Endothelial cell (in vitro differentiated cells): Measurements from ENCODE around the gene AGPAT3. TPM values are rescaled to one million over a fixed set of nuclear protein-coding genes. Genes with fewer than 3 reads are reported as not detected.

ENCODE experiments used
- DNase-seq: peaks from one replicate; pipeline ENCODE4 v3.0.0; 2021; ENCODE audit warnings: low spot score
- H3K27ac Mint-ChIP-seq: one replicate; pipeline ENCODE4 v1.8.0; 2021; ENCODE audit warnings: mixed read lengths, inconsistent platforms; ENCODE audit not compliant: unreplicated experiment
- H3K27me3 Mint-ChIP-seq: one replicate; pipeline ENCODE4 v1.8.0; 2021; ENCODE audit warnings: mild to moderate bottlenecking, moderate library complexity, mixed read lengths, inconsistent platforms; ENCODE audit not compliant: unreplicated experiment
- H3K36me3 Mint-ChIP-seq: one replicate; pipeline ENCODE4 v1.8.0; 2021; ENCODE audit warnings: mild to moderate bottlenecking, low read depth, mixed read lengths, inconsistent platforms; ENCODE audit not compliant: unreplicated experiment
- H3K4me1 Mint-ChIP-seq: one replicate; pipeline ENCODE4 v1.8.0; 2021; ENCODE audit warnings: mild to moderate bottlenecking, mixed read lengths, inconsistent platforms; ENCODE audit not compliant: unreplicated experiment
- H3K4me3 Mint-ChIP-seq: one replicate; pipeline ENCODE4 v1.8.0; 2021; ENCODE audit warnings: mild to moderate bottlenecking, mixed read lengths, inconsistent platforms; ENCODE audit not compliant: unreplicated experiment
- H3K9me3 Mint-ChIP-seq: one replicate; pipeline ENCODE4 v1.8.0; 2021; ENCODE audit warnings: mixed read lengths, inconsistent platforms; ENCODE audit not compliant: unreplicated experiment
- CTCF ChIP-seq: fragments of 200-600 bp; sonication (generic); IDR thresholded peaks from one replicate; pipeline ENCODE4 v1.5.0; 2021; ENCODE audit warnings: antibody characterized with exemption; ENCODE audit not compliant: unreplicated experiment
- total RNA-seq: library from RNA; stranded (reverse); fragmentation: NEBNext Ultra II Directional; extraction: Animal tissue kit (Norgen Biotek cat#: 25700); gene quantifications from one replicate; pipeline ENCODE4 v1.2.1, GENCODE V29; 2021; ENCODE audit not compliant: unreplicated experiment

Gene AGPAT3
- total RNA-seq, 1 donor from 2014 or later = 22.6 TPM

GRCh38 chr21:43880111-43880985, 15.3 kb downstream of the AGPAT3 start:
- peaks cover 4% of the 10 kb centered on the region for H3K4me1 Mint-ChIP-seq
- H3K27ac Mint-ChIP-seq = no peak overlapping the region

DNA sequence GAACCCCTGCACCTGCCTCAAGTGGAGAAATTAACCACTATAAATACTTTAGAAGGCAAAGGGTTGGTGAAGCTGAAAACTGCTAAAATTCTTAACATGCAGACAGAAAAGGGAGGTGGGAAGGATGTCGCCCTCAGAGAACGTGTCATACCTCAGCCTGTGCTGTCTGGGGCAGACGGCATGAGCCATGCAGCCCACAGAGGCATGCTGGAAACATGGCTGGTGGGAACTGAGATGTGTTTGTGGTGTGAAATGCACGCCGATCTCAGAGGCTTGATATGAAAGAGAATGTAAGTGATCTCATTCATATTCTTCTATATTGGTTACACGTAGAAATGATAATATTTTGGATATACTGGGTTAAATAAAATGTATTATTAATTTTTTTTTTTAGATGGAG, 16.3 kb downstream of the AGPAT3 start:
- peaks cover 4% of the 10 kb centered on the region for H3K36me3 Mint-ChIP-seq
- H3K9me3 Mint-ChIP-seq = no peaks in the 10 kb centered on the region
- no peak for TF ChIP-seq CTCF
- peaks cover 4% of the 10 kb centered on the region for H3K4me1 Mint-ChIP-seq
- DNase-seq = no peak
- H3K27ac Mint-ChIP-seq = no peak overlapping the region
- peaks cover 2% of the 10 kb centered on the region for H3K27me3 Mint-ChIP-seq
- no peak overlapping the region for H3K4me3 Mint-ChIP-seq

More at GRCh38 chr21:43880111-43880985, 15.3 kb downstream of the AGPAT3 start:
- Mint-ChIP-seq H3K27me3 (peaks cover 2% of the 10 kb centered on the region), H3K36me3 (peaks cover 4% of the 10 kb centered on the region), H3K9me3 (no peaks in the 10 kb centered on the region), H3K4me3 (no peak overlapping the region)
- no peak for TF ChIP-seq CTCF
- DNase-seq = no peak

DNA sequence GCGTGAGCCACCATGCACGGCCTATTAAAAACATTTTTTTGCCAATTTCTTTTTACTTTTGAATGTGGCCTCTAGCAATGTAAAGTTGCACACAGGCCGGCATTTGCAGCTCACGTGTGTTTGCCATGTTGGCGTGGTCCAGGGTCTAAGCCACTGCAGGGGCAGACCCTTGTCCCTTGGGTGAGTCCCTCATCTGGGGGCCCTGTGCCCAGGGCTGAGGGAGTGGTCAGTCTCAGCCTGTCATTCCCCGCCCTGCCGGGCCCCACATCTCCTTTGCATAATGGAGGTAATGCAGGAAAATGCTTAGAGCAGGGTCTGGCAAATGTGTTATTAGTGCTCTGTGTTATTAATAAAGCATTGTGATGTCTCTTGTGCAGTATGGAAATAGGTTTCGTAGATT, 16.9 kb downstream of the AGPAT3 start:
- Mint-ChIP-seq H3K27me3 (peaks cover 2% of the 10 kb centered on the region), H3K36me3 (peaks cover 4% of the 10 kb centered on the region), H3K4me1 (peaks cover 4% of the 10 kb centered on the region), H3K27ac (no peak overlapping the region), H3K9me3 (no peaks in the 10 kb centered on the region), H3K4me3 (no peak overlapping the region)
- no peak for DNase-seq
- no peak for TF ChIP-seq CTCF

- no peak for TF ChIP-seq CTCF
- peaks cover 3% of the 10 kb centered on the region for H3K36me3 Mint-ChIP-seq
- H3K27ac Mint-ChIP-seq = no peak overlapping the region
- no peak overlapping the region for H3K4me3 Mint-ChIP-seq
- no peaks in the 10 kb centered on the region for H3K9me3 Mint-ChIP-seq
- H3K27me3 Mint-ChIP-seq = peaks cover 2% of the 10 kb centered on the region
- H3K4me1 Mint-ChIP-seq = peaks cover 4% of the 10 kb centered on the region
- DNase-seq = no peak
Observed at GRCh38 chr21:43882952-43883545, 18.0 kb downstream of the AGPAT3 start.
